SH-SY5Y (cell line): ENCODE results near the gene TMEM167B.

Source experiments
- GATA2 ChIP-seq: IDR thresholded peaks from 2 replicates; pipeline ENCODE4 v1.6.1; 2011; ENCODE audit warnings: mild to moderate bottlenecking, low read depth, low read length
- GATA3 ChIP-seq: IDR thresholded peaks from 2 replicates; pipeline ENCODE4 v1.6.1; 2011; ENCODE audit warnings: low read depth, mild to moderate bottlenecking, low read length, moderate library complexity

DNA sequence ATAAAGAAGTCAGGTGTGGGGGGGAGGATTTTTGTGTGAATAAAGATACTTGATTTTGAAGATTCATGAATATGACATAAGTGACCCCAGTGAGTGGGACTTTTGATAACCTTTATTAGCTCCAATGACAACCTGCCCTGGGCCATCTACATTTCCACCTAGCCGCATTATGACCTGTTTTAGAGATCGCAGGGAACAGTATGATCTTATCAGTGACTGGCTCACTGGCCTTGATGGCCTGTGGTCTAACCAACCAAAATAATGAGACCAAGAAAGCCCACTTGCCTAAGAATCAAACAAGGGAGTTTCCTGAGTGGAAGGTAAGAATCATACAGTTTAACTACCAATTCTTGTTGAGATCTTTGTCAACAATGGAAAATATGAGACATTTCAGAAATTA is 25.1 kb downstream of the TMEM167B start:
- no peak for TF ChIP-seq GATA2
- TF ChIP-seq GATA3, result no peak
